SU-DHL-6 (cell line): Measurements from ENCODE around the gene MYL6B.

Source experiments
- EZH2phosphoT487 ChIP-seq: fragments of 200-600 bp; sonication (generic), shearing (Covaris generic); conservative IDR thresholded peaks from 2 replicates; pipeline ENCODE4 v1.6.1; 2018; ENCODE audit warnings: mild to moderate bottlenecking, antibody characterized with exemption, low read length, moderate library complexity, mixed read lengths
- TF ChIP-seq, protein P1 (sequence below): fragments of 200-600 bp; sonication (generic); IDR thresholded peaks from one replicate; pipeline ENCODE4 v1.5.1; 2017; ENCODE audit warnings: antibody characterized with exemption, mild to moderate bottlenecking, low read length, moderate library complexity; ENCODE audit not compliant: insufficient read depth, poor library complexity, severe bottlenecking

DNA sequence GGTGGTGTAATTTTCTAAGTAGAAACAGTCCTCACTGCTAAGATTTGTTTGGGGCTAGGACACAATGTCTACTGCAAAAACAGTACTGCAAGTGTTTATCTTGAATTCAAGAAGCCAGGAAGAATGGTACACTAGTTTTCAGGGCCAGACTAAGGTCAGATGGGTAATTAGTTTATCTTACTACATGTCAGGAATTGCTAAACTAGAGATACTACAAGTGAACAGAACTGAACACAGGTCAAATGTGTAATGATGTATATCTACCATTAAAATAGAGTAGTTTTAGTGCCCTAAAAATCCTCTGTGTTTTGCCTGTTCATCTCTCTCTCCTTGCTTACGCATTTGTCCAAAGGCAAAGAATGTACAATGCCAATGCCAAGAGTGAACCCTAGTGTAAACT is 38.3 kb upstream of the MYL6B start:
- TF ChIP-seq, protein P1, sequence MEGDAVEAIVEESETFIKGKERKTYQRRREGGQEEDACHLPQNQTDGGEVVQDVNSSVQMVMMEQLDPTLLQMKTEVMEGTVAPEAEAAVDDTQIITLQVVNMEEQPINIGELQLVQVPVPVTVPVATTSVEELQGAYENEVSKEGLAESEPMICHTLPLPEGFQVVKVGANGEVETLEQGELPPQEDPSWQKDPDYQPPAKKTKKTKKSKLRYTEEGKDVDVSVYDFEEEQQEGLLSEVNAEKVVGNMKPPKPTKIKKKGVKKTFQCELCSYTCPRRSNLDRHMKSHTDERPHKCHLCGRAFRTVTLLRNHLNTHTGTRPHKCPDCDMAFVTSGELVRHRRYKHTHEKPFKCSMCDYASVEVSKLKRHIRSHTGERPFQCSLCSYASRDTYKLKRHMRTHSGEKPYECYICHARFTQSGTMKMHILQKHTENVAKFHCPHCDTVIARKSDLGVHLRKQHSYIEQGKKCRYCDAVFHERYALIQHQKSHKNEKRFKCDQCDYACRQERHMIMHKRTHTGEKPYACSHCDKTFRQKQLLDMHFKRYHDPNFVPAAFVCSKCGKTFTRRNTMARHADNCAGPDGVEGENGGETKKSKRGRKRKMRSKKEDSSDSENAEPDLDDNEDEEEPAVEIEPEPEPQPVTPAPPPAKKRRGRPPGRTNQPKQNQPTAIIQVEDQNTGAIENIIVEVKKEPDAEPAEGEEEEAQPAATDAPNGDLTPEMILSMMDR: no peak
- TF ChIP-seq EZH2phosphoT487: no peak
